Thoracic aorta (tissue), 2 donors: ENCODE measurements around the gene FLOT2. TPM values are rescaled to one million over a fixed set of nuclear protein-coding genes. Genes with fewer than 3 reads are reported as not detected.

ENCODE experiments used
- ATAC-seq: fragments of 150-250 bp; one replicate; pipeline ENCODE4 v1.8.0; 2017; ENCODE audit warnings: low read depth; ENCODE audit not compliant: insufficient number of reproducible peaks, low FRiP score
- DNase-seq: peaks from one replicate; pipeline ENCODE4 v3.0.0-alpha.2; 2020; ENCODE audit warnings: low spot score
- H3K27ac ChIP-seq, 2 donors: fragments of 200-600 bp; sonication (generic); 1 replicate in 1 of 2; 2 replicates in 1 of 2; pipeline ENCODE4 v1.5.1; 2016; ENCODE audit warnings: mild to moderate bottlenecking in 2 of 2, moderate library complexity in 2 of 2
- H3K27me3 ChIP-seq: fragments of 200-600 bp; sonication (generic); replicated peaks from 2 replicates; pipeline ENCODE4 v1.6.0; 2016; ENCODE audit warnings: mild to moderate bottlenecking; ENCODE audit not compliant: insufficient read depth
- H3K36me3 ChIP-seq: fragments of 200-600 bp; sonication (generic); one replicate; pipeline ENCODE4 v1.5.1; 2016
- H3K4me1 ChIP-seq, 2 donors: fragments of 200-600 bp; sonication (generic); 1 replicate in 1 of 2; 2 replicates in 1 of 2; pipeline versions ENCODE4 v1.5.1 to v1.6.0; 2016; ENCODE audit warnings: low read depth in 2 of 2, mild to moderate bottlenecking in 1 of 2; ENCODE audit not compliant: control insufficient read depth in 1 of 2
- H3K4me3 ChIP-seq: fragments of 200-600 bp; sonication (generic); 2 replicates; pipeline ENCODE4 v1.5.1; 2016; ENCODE audit warnings: mild to moderate bottlenecking
- H3K9me3 ChIP-seq: fragments of 200-600 bp; sonication (generic); 2 replicates; pipeline ENCODE4 v1.5.1; 2016
- total RNA-seq, 2 donors: library from RNA; depleted of rRNA; stranded (reverse); fragments of >200 nt; gene quantifications; one replicate each; pipeline versions ENCODE4 v1.1.0 to v1.2.3, GENCODE V29; 2016
- TF ChIP-seq, protein P1 (sequence below): fragments of 200-600 bp; sonication (generic); IDR thresholded peaks from one replicate; pipeline ENCODE4 v1.5.1; 2019; ENCODE audit warnings: antibody characterized with exemption

The FLOT2 gene
- total RNA-seq, 2 donors from 2014 or later: 71.3 to 92.1 TPM

DNA sequence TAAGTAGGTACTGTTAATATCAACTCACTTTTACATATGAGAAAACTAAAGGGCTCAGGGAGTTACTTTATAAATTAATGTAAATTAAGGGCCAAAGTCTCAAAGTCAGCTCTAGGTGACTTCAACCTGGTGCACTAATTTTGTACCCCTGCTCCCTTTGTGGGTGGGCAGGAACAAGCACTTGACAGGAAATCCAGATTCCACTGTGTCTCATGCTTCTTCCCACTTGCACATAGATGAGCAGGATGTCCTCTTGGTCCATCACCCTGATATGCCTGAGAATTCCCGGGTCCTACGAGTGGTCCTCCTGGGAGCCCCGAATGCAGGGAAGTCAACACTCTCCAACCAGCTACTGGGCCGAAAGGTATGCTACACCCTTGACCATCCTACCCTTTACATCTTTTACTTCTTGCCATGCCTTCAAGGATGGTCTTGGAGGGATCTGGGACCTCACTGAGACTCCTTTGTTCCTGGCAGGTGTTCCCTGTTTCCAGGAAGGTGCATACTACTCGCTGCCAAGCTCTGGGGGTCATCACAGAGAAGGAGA is 41.4 kb downstream of the FLOT2 start:
- Histone ChIP-seq H3K36me3 (peaks cover 24% of the 10 kb centered on the region), H3K4me3 (no peak overlapping the region), H3K9me3 (no peaks in the 10 kb centered on the region), H3K27ac (no peak overlapping the region), H3K4me1 (peaks cover 9 to 11% of the 10 kb centered on the region in 2 donors), H3K27me3 (no peaks in the 10 kb centered on the region)
- DNase-seq (no peak), ATAC-seq (no peak)
- TF ChIP-seq, protein P1, sequence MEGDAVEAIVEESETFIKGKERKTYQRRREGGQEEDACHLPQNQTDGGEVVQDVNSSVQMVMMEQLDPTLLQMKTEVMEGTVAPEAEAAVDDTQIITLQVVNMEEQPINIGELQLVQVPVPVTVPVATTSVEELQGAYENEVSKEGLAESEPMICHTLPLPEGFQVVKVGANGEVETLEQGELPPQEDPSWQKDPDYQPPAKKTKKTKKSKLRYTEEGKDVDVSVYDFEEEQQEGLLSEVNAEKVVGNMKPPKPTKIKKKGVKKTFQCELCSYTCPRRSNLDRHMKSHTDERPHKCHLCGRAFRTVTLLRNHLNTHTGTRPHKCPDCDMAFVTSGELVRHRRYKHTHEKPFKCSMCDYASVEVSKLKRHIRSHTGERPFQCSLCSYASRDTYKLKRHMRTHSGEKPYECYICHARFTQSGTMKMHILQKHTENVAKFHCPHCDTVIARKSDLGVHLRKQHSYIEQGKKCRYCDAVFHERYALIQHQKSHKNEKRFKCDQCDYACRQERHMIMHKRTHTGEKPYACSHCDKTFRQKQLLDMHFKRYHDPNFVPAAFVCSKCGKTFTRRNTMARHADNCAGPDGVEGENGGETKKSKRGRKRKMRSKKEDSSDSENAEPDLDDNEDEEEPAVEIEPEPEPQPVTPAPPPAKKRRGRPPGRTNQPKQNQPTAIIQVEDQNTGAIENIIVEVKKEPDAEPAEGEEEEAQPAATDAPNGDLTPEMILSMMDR: no peak

DNA sequence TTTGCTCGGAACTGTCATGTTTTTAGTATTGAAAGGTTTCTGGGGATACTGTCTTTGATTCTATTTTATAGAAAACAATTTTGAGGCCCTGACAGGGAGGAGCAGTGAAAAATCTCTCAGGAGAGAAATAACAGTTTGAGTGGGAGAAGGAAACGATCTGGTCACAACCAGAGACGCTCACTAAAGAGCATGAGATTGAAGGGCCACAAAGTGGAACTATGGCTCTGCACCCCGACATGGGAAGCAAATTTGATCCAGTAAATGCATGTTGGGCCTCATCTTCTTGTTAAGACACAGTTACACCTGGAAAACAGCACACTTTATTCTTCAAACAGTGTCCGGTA is 42.2 kb downstream of the FLOT2 start:
- Histone ChIP-seq H3K36me3 (peaks cover 21% of the 10 kb centered on the region), H3K4me1 (peaks cover 9 to 11% of the 10 kb centered on the region in 2 donors), H3K9me3 (no peaks in the 10 kb centered on the region), H3K27me3 (no peaks in the 10 kb centered on the region), H3K4me3 (peak overlapping the region; percentile 81), H3K27ac (peak overlapping the region; percentile 72 to 73)
- DNase-seq (no peak), ATAC-seq (peak; percentile 8)
- TF ChIP-seq, protein P1: no peak

DNA sequence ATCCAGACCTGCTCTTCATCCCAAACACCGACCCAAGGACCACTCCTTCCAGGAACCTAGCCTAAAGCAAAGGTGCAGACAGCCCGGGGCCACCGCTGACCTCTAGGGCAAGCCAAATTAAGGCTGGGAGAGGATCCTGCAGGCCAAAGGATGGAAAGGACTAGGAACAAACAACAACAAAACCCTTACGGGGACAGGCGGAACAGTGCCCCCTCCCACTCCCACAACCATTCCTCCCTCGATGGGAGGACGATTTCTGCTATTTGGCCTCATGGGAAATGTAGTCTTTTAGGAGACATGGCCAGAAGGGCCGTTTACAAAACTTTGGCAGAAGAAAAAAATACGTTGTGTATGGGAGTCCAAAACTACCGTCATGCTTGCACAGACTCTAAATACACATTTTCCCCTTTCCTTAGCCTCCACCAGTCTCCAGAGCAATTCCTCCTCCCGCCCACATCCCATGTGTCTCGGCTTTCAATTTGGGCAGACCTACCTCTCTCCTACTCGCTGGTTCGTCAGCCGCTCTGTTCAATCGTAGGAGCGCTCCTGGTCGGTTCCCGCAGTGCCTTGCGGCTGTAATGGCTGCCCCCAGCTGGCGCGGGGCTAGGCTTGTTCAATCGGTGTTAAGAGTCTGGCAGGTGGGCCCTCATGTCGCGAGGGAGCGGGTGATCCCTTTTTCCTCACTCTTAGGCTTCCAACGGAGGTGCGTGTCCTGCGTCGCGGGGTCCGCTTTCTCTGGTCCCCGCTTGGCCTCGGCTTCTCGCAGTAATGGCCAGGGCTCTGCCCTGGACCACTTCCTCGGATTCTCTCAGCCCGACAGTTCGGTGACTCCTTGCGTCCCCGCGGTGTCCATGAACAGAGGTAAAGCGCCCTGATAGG is 42.8 kb downstream of the FLOT2 start, which contains the start of gene ERAL1:
Gene ERAL1 (plus strand): TSS at position 560 of the 879 bp plus-strand sequence. CDS start 19 bp downstream, at position 579.
- DNase-seq (peak; percentile 60), ATAC-seq (peak; percentile 86)
- peaks cover 21% of the 10 kb centered on the region for H3K36me3 ChIP-seq
- TF ChIP-seq, protein P1: no peak
- H3K4me3 ChIP-seq: peak within 1 kb of the TSS; percentile 81
- no peaks in the 10 kb centered on the region for H3K9me3 ChIP-seq
- H3K4me1 ChIP-seq: peaks cover 9 to 11% of the 10 kb centered on the region in 2 donors
- H3K27me3 ChIP-seq: no peaks in the 10 kb centered on the region
- H3K27ac ChIP-seq: peak within 1 kb of the TSS; percentile 72 to 73

DNA sequence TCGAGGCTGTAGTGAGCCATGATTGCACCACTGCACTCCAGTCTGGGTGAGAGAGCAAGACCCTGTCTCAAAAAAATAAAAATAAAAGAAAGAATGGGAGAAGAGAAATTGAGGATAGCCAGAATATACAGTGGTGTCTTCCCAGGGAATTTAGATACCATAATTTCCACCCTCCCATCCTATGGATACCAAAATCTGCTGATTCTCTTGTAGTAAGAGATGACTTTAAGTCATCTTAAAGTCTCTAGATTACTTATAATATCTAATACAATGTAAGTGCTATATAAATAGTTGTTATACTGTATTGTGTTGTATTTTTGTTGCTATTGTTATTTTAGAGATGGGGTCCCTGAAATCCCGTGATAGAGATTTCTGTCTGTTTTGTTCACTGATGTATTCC is 44.2 kb downstream of the FLOT2 start:
- ATAC-seq (no peak), DNase-seq (no peak)
- TF ChIP-seq, protein P1: no peak
- H3K36me3 ChIP-seq: peaks cover 10% of the 10 kb centered on the region
- H3K27me3 ChIP-seq: no peaks in the 10 kb centered on the region
- H3K9me3 ChIP-seq: no peaks in the 10 kb centered on the region
- peaks cover 9 to 11% of the 10 kb centered on the region in 2 donors for H3K4me1 ChIP-seq
- H3K4me3 ChIP-seq: no peak overlapping the region
- no peak overlapping the region for H3K27ac ChIP-seq

DNA sequence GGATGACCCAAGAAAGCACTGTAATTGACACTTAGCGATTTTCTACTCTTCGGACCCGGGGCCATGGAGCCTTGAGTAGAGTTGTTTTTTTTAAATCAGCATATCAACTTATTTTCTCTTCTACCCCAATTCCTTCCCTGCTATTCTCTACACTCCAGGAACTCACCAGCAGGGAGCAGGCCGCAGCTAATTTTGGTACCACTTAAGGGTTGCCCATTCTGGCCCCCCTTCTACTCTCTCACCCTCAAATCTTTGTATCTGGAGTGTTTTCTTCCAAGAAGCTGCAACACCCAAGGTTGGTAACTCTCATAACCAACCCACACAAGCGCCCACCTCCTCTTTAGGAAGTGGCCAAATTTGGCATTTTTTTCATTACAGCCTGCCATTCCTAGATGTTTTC is 48.3 kb downstream of the FLOT2 start:
- H3K27ac ChIP-seq: no peak overlapping the region
- DNase-seq (no peak), ATAC-seq (no peak)
- TF ChIP-seq, protein P1: no peak
- H3K36me3 ChIP-seq: no peaks in the 10 kb centered on the region
- no peak overlapping the region for H3K4me3 ChIP-seq
- H3K9me3 ChIP-seq: no peaks in the 10 kb centered on the region
- H3K27me3 ChIP-seq: no peaks in the 10 kb centered on the region
- peaks cover 3% of the 10 kb centered on the region in 2 donors for H3K4me1 ChIP-seq
